Measurements from ENCODE around the gene PRR23B.

DNA sequence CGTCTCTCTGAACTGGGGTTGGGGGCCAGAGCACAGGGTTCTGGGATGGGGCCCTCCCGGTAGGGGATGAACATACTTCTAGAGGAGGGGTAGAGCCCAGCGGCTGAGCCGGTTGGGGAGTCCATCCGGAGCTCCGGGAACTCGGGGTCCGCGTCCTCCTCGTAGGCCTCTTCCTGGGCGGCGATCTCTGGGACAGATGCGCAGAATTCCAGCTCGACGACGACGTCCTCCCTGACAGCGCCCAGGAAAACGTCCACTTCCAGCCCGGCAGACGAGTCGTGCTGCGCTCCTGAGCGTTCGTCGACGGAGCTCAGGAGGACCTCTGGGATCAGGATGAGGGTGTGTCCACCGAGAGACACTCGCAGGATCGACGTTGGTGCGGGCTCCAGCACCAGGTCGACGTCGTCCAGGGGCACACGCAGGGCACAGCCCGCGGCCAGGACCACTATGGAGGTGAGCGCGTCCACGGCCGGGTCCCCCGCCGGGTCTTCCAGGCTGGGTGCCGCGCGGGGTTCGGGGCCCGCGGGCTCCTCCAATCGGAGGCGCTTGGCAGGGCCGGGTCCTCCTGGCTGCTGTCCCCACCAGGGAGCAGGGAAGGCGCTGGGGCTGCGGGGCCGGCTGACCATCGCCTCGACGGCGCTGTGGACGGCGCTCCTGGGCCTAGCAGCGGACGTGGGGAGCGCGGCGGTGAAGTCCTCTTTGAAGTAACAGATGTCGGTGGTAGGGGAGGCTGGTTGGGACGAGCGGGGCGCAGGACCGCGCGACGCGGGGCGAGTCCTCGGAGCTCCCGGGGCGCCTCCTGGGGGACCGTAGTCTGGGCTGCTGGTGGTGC lies 474 bp downstream of the PRR23B start:
- TF ChIP-seq, protein P1, sequence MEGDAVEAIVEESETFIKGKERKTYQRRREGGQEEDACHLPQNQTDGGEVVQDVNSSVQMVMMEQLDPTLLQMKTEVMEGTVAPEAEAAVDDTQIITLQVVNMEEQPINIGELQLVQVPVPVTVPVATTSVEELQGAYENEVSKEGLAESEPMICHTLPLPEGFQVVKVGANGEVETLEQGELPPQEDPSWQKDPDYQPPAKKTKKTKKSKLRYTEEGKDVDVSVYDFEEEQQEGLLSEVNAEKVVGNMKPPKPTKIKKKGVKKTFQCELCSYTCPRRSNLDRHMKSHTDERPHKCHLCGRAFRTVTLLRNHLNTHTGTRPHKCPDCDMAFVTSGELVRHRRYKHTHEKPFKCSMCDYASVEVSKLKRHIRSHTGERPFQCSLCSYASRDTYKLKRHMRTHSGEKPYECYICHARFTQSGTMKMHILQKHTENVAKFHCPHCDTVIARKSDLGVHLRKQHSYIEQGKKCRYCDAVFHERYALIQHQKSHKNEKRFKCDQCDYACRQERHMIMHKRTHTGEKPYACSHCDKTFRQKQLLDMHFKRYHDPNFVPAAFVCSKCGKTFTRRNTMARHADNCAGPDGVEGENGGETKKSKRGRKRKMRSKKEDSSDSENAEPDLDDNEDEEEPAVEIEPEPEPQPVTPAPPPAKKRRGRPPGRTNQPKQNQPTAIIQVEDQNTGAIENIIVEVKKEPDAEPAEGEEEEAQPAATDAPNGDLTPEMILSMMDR (conservative IDR thresholded peaks at IDR 0.05; ENCODE audit: low read depth, low read length), result no peak
- TF ChIP-seq EZH2 (IDR thresholded peaks at IDR 0.05; ENCODE audit: borderline replicate concordance, low read depth, low read length, poor library complexity, severe bottlenecking), result no peak

Data from A673 (cell line).